Inferior parietal cortex (tissue), 1 donor: ENCODE data around the gene HLA-A.
"Not testable (repeated sequence)": the region's sequence is repeated elsewhere in the genome, so short reads cannot be mapped to it uniquely, and the experiment has no call there.

Source experiments
- DNase-seq: peaks from one replicate; pipeline ENCODE4 v3.0.0-alpha.2; 2016; ENCODE audit errors: extremely low spot score

Gene HLA-A

DNA sequence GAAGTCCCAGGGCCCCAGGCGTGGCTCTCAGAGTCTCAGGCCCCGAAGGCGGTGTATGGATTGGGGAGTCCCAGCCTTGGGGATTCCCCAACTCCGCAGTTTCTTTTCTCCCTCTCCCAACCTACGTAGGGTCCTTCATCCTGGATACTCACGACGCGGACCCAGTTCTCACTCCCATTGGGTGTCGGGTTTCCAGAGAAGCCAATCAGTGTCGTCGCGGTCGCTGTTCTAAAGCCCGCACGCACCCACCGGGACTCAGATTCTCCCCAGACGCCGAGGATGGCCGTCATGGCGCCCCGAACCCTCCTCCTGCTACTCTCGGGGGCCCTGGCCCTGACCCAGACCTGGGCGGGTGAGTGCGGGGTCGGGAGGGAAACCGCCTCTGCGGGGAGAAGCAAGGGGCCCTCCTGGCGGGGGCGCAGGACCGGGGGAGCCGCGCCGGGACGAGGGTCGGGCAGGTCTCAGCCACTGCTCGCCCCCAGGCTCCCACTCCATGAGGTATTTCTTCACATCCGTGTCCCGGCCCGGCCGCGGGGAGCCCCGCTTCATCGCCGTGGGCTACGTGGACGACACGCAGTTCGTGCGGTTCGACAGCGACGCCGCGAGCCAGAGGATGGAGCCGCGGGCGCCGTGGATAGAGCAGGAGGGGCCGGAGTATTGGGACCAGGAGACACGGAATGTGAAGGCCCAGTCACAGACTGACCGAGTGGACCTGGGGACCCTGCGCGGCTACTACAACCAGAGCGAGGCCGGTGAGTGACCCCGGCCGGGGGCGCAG, at the start of gene HLA-A:
Gene HLA-A (plus strand): TSS at position 258 of the 778 bp plus-strand sequence. CDS start 22 bp downstream, at position 280.
- DNase-seq = peak; percentile 87

DNA sequence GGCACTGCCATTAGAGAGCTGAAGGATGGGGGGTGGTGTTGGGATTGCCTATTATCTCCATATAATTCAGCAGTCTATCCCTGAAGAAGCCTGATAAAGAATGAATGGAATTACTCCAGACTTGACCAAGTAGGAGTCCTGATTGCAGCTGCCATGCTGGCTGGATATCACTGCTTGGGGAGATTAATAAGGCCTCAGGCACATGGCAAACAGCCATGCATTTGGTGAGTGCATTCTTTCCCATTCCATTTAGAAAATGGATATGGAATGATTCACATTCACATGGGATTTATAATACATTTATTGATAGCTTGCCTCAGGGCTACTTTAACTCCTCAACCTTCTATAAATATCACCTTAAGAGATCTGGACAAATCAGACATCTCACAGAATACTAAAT, 49.6 kb upstream of the HLA-A start:
- no peak for DNase-seq

- no peak for DNase-seq
Measured at GRCh38 chr6:29899281-29899680, 43.1 kb upstream of the HLA-A start.

DNA sequence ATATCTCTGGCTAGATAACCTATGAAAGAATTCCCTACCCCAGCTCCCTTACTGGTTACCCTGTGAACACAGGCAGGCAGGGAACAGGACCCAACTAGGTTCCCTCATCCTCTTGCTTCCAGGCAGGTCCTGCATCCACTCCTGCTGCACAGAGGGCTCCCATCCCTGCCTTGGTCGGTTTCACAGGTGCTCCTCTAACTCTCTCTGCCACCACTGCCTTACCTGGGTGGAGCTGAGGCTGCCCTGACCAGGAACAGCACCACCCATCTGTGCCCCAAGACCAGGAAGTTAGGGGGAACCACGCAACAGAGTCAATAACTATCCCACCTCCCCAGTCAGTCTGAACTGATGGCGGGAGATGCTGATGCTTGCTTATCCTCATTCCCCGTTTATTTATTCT, 37.0 kb upstream of the HLA-A start:
- no peak for DNase-seq

GRCh38 chr6:29907637-29908340, 34.5 kb upstream of the HLA-A start:
- DNase-seq = no peak

DNA sequence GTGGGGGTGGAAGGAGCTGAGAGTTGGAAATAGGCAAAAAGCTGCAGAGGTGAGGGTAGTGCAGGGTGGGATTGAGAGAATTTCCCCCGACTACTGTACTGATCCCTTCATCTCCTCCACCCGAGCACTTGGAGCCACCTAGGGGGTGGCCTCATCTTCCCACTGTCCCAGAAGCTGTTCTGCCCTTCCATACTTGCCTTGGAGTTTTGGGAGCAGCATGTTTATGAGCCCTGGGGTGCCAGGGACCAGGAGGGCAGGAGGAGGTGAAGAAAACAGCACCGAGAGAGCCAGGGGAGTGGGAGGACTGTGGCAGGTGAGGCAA, 34.0 kb upstream of the HLA-A start:
- DNase-seq = no peak

DNA sequence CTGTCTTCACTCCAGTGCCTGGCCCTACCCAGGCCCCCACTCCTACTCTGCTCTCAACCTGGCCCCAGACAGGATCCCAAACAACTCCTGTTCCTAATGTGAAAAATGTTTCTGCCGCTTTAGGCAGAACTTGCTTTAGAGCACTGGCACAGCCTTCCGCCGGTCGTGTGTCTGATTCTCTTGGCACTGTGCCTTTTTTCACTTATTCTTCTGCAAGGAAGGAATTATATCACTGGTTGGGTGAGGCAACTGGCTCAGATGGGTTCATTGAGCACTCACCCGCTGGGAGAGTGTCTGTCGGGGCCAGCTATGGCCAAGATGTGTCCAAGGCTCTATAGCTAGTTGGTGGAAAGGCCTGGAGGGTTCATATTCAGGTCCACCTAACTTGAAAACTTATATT, 33.6 kb upstream of the HLA-A start:
- DNase-seq = no peak

DNA sequence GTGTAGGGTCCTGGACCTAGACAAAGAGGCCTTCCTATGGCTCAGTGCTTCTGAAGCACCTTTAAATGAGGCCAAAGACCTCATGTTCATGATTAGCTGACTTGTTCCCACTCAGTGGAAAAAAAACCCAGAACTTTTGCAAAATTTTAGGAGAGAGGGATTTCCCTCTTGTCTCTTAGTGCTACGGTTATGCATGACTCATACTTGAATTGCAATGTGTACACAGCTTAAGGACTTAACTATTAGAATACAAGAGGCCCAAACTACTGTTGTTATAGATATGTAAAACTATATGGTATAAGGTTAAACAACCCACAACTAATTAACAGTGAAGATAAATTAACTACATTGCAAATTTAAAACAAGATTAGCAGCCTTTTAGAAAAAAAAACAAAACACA, 32.3 kb upstream of the HLA-A start:
- DNase-seq = no peak

GRCh38 chr6:29912840-29913239, 29.5 kb upstream of the HLA-A start:
- DNase-seq = no peak

- DNase-seq = no peak
Measured at GRCh38 chr6:29916741-29917140, 25.6 kb upstream of the HLA-A start.

DNA sequence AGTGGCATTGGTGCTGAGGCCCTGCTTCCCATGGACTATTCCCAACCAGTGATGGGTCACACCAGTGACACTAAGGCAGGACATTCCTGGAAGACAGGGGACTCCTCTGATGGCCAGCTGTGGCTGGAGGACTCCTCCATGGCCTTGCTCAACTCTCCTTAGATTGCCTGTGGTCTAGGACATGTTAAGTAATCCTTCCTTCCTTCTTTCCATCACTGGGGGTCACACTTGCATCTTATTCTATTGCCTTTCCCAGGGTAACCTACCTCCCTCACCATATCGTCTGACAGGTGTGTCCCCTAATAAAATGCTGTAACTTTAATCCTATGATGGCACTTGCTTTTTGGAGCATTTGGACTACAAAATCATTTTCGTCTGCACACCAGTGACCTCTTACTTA, 24.5 kb upstream of the HLA-A start:
- DNase-seq = no peak

DNA sequence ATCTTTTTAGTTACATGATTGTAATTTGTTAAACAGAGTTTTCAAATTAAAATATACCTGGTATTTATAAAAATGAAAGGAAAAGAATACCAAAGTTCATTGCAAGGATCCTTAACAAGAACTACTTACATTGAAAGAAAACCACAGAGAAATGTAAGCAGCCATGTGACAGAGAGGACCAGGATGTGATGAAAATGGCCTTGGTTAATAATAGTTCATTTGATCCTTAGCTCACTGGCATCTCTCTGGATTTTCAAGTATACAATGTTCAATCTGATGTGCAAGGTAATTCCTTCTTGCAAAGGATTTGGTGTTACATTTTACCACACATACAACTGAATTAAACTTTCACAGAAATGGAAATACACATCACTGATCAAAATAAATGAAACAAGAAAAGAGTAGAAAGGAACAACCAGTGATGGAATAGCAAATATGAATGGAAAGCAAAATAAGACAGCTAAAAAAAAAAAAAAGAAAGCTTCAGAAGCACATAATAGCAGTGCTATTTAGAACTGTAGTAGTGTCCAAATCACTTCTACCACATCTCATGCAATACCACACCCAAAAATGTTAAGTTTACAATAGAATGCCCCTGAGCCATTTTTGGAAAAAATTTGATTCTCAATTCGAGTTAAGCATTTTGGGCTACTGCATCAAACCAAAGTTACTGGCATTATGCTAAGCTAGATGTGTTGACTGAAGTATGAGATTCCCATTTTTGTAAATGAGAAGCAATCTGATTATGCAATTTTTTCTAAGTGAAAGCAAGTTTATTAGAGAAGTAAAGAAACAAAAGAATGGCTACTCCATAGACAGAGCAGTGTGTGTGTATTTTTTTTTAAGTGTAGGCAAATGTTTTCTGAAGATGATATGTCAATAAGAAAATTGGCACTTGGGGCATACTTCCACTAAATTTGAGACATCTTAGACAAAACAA, 22.6 kb upstream of the HLA-A start:
- no peak for DNase-seq

GRCh38 chr6:29924287-29924686, 18.0 kb upstream of the HLA-A start:
- no peak for DNase-seq

DNA sequence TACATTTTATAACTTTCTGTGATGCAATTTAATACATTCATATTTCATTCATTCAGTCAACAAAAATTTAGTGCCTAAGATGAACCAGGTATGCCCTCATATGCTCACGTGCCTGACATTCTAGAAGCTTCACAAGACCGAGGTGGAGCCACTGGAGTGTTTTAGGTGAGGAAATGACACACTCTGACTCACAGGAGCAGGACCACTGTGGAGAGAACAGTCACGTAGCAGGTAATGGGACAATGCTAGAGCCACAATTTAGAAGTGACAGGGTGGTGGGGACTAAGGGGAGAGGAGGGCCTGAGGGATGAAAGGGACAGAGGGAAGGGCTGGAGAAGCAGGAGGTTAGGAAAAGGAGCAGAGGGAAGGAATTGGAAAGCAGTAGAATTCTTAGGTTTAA, 17.6 kb upstream of the HLA-A start:
- no peak for DNase-seq

DNA sequence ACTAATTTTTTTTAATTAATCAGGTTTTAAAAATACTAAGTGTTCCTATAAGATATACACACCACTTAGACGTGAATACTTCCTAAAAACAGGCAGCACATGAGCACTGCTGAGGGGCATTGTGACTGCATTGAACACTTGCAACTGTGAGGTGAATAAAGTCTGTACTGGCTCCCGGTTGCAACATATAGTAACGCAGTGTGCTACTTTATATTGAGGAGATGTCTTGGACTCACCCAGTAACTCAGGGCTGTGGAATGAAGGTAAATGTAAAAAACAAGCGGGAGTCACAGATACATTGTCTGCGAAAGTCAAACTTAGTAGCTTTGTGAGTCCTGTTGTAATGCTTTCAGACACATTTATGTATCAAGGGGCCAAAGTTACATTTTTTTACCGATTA, 17.0 kb upstream of the HLA-A start:
- no peak for DNase-seq

- no peak for DNase-seq
Measured at GRCh38 chr6:29925727-29926412, 16.5 kb upstream of the HLA-A start.

DNA sequence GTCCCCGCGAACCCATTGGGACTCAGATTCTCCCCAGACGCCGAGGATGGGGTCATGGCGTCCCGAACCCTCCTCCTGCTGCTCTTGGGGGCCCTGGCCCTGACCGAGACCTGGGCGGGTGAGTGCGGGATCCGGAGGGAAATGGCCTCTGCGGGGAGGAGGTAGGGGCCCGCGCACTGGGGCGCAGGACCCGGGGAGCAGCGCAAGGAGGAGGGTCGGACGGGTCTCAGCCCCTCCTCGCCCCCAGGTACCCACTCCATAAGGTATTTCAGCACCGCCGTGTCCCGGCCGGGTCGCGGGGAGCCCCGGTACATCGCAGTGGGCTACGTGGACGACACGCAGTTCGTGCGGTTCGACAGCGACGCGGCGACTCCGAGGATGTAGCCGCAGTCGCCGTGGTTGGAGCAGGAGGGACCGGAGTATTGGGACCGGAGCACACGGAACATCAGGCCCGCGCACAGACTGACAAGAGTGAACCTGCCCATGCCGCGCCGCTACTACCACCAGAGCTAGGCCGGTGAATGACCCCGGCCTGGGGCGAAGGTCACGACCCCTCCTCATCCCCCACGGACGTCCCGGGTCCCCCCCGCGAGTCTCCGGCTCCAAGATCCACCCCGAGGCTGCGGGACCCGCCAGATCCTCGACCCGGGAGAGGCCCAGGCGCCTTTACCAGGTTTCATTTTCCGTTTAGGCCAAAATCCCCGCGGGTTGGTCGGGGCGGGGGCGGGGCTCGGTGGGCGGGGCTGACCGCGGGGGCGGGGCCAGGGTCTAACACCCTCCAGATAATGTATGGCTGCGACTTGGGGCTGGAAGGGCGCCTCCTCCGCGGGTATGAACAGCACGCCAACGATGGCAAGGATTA, 15.7 kb upstream of the HLA-A start:
- DNase-seq = no peak

GRCh38 chr6:29927275-29927569, 15.1 kb upstream of the HLA-A start:
- DNase-seq = no peak

DNA sequence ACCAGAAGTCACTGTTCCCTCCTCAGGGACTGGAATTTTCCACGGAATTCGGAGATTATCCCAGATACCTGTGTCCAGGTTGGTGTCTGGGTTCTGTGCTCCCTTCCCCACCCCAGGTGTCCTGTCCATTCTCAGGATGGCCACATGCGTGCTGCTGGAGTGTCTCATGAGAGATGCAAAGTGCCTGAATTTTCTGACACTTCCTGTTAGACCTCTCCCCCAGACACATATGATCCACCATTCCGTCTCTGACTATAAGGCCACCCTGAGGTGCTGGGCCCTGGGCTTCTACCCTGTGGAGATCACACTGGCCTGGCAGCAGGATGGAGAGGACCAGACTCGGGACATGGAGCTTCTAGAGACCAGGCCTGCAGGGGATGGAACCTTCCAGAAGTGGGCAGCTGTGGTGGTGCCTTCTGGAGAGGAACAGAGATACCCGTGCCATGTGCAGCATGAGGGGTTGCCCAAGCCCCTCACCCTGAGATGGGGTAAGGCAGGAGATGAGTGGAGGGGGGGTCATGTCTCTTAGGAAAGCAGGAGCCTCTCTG, 14.4 kb upstream of the HLA-A start:
- no peak for DNase-seq

- DNase-seq = not testable (repeated sequence)
Measured at GRCh38 chr6:29930047-29930446, 12.3 kb upstream of the HLA-A start.

GRCh38 chr6:29933955-29934354, 8.4 kb upstream of the HLA-A start:
- DNase-seq = no peak
